Ecto neural progenitor cell (in vitro differentiated cells): ENCODE results near the gene NFKB1.

Experiments used
- DNase-seq: peaks from one replicate; pipeline ENCODE4 v3.0.0-alpha.2; 2018; ENCODE audit warnings: low spot score

NFKB1 gene

DNA sequence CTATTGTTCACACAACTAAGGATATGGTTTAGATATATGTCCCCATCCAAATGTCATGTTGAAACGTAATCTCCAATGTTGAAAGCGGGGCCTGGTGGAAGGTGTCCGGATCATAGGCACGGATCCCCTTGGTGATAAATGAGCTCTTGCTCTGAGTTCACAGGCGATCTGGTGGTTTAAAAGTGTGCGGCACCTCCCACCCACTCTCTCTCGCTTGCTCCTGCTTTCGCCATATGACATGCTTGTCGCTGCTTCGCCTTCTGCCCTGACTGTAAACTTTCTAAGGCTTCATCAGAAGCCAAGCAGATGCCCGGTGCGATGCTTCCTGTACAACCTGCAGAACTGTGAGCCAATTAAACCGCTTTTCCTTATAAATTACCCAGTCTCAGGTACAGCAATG is 128.5 kb downstream of the NFKB1 start:
- DNase-seq: no peak

GRCh38 chr4:102631616-102632015 is 130.5 kb downstream of the NFKB1 start:
- no peak for DNase-seq

DNA sequence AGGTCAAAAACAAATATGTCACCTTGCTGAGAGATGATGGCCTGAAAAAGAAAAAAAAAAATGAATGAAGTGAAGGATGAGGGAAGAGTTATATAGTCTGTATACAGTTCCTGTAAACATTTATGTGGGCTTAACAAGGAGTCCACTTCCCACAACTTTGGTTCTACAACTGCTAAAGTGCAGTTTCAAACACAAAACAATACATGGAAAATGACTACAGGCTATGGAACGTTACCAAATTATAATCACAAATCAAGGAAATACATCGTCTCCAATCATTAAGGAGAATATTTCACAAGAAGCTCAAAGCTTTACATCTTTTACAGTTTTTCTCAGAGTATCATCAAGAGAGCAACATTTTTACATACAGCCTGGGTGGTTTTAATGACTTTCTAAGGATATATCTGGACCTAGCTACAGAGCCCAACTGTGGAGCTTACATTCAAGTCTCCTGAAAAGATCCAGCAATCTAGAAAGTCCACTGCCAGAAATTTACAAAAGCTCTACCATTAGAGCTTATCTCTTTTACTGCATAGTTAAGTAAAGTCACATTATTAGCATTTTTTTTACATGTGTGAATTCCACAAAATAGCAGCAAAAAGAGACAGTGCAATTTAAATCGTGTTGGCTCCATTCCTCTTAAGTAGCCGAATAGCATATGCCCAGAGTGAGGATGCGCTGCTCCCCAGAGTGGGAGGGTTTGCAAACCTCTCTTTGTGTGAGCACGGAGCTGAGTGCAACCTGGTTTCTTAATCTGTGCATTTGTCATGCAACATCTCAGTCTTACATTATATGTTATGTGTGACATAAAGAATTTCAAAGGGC is 131.3 kb downstream of the NFKB1 start:
- DNase-seq: no peak

GRCh38 chr4:102633100-102633499 is 131.9 kb downstream of the NFKB1 start:
- no peak for DNase-seq

DNA sequence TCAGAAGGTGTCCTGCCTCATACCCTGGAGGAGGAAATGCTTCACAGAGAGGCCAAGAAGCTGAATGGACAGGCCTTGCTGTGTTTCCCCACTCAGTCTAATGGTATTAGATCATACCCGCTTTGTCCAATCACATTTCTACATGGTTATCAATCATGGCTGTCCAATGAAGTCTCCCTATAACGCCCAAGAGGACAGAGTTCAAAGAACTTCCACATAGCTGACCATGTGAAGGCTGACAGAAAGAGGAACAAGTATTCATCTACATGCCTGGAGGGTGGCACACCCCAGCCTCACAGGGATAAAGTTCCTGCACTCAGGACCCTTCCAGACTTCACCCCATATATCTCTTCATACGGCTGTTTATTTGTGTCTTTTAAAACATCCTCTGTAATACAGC is 136.2 kb downstream of the NFKB1 start:
- no peak for DNase-seq

DNA sequence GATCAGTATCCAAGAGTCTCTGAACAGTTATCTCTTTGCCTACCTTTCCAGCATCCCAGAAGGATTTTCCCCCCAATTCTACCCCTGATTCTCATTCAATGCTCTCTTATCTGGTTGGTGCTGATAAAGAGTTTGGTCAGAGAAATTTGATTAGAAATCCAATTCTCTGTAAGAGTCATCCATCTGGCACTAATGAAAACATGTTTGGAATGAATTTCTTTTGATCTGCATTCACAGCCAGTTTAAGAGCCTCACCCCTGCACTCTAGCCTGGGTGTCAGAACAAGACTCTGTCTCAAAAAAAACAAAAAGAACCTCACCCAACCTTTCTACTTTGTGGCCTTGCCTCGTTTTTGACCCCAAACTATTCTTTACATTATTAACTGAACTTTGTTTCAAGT is 137.5 kb downstream of the NFKB1 start:
- no peak for DNase-seq

GRCh38 chr4:102639598-102639997 is 138.4 kb downstream of the NFKB1 start:
- DNase-seq: no peak

DNA sequence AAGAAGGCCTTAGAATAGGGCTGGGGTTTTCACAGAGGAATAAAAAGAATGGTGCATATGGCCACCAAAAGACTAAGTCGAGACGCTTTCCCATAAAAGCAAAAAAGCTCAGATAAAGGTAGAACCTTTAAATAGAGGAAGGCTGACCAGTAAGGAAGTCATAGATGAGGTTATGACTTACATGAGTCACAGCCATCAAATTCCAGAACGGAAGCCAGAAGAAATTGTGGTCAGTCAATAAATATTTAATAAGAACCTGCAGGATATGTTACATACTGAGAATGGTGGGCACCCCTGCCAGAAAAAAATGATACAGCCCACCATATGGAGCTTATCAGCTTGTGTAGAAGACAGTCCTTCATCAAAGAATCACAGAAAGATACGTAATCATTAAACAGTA is 139.5 kb downstream of the NFKB1 start:
- no peak for DNase-seq

GRCh38 chr4:102641793-102642192 is 140.6 kb downstream of the NFKB1 start:
- DNase-seq: no peak

DNA sequence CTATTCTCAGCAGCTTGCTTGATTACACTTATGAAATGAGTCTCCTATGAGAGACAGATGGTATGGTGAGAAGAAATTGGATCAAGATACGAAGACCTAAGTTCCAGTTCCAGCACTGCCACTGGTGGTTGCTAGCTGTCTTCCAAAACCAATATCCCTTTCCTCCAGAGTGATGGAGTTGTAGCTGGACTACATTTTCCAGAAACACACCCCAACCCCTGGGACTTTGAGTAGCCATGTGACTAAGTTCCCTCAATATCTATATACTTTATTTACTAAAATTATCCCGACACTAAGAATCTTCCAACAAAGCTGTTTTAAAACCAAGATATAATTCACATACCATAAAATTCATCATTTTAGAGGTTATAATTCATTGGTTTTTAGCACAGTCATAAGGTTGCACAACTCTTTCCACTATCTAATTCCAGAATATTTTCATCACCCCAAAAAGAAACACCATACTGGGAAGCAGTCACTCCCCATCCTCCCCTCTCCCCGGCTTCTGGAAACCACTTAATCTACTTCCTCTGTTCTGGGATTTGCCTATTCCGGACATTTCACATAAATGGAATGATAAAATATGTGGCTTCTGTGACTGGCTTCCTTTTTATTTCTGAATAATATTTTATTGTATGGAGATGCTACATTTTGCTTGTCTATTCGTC is 141.6 kb downstream of the NFKB1 start:
- DNase-seq: no peak

- DNase-seq: no peak
Observed at GRCh38 chr4:102647117-102647516, 146.0 kb downstream of the NFKB1 start.

- DNase-seq: no peak
Observed at GRCh38 chr4:102657206-102657605, 156.0 kb downstream of the NFKB1 start.

DNA sequence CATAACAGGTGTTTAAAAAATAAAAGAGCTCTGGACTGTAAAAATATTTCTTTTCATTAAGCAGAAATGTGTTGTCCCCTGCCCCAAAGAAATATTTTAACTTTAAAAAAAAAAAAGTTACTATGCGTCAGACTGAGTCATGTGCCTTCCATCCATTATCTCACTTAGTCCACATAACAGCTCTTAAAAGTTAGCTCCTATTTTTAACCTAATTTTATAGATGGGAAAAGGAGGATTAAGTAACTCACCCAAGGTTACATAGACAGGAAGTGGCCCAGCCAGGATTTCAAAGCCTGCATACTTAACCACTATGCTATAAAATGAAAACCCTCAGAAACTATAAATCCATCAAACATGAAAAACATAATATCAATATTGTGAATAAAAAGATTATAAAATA is 161.9 kb downstream of the NFKB1 start:
- no peak for DNase-seq

DNA sequence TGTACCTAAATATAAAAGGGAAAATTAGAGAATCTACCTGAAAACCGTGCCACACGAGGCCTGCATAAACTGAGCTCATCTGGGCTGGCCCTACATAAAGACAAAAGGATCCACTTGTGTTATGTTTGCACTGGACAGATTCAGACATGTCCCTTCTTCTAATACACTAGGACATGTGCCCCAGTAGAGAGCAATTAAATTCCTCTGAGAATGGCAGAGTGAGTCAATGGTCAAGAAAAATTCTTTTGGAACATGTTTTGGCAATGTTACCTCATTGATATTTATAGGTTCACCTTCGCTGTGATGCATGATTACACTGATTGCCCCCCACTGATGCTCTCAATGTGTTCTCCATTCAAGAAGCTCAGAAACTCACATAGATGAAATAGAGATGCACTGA is 164.4 kb downstream of the NFKB1 start:
- DNase-seq: no peak
